ENCODE measurements around the gene OSCP1. TPM values are rescaled to one million over a fixed set of nuclear protein-coding genes. Genes with fewer than 3 reads are reported as not detected.

OSCP1 gene
- total RNA-seq, 1 experiment from 2014 or later, result 3.2 TPM

DNA sequence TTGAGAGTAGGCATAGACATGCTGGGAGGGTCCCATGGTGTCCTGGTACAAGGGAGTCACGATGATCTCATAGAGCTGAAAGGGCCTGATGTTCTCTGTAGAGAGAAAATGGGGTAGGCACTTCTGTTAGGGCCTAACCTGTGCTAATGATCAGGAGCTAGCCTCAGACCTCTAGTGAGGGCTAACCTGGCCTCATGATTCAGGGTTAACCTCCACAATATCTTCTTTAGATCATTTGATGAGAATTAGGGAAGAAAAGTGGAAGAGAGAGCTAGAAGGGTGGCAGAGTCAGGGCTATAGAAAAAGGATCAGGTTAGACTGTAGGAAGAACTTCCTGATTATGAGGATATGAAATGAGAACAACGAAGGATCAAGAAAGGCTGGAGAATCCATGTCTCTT, 18.9 kb upstream of the OSCP1 start:
- Histone ChIP-seq H3K79me2 (ENCODE audit: insufficient read depth, low read length) (no peaks in the 10 kb centered on the region), H3K9me3 (ENCODE audit: control insufficient read depth, low read depth, low read length) (no peaks in the 10 kb centered on the region), H2BK20ac (ENCODE audit: low read depth, low read length, poor library complexity, severe bottlenecking) (no peak overlapping the region), H3K23ac (ENCODE audit: insufficient read length, low read depth, low read length) (no peak overlapping the region), H3K27me3 (ENCODE audit: insufficient read depth, low read length) (peaks cover 29% of the 10 kb centered on the region; the same call in 1 of the 2 replicates), H2BK5ac (ENCODE audit: insufficient read length, low read length) (no peak overlapping the region), H3T11ph (ENCODE audit: low read length) (no peak overlapping the region), H3K4me2 (ENCODE audit: insufficient read depth, insufficient read length, low read length) (no peak overlapping the region), H4K91ac (ENCODE audit: insufficient read length, low read depth, low read length) (no peak overlapping the region), H3K9ac (ENCODE audit: extremely low read depth, insufficient read length, low read length) (no peak overlapping the region), H3K23me2 (ENCODE audit: insufficient read length, low read depth, low read length, poor library complexity, severe bottlenecking) (peaks cover 5% of the 10 kb centered on the region), H2BK15ac (ENCODE audit: low read depth, low read length) (no peak overlapping the region), H4K5ac (ENCODE audit: insufficient read length, low read depth, low read length) (no peak overlapping the region), H2AK5ac (ENCODE audit: insufficient read length, low read length) (no peak overlapping the region), H3K27ac (ENCODE audit: insufficient read length, low read depth, low read length) (no peak overlapping the region), H3K14ac (ENCODE audit: insufficient read depth, low read length) (no peak overlapping the region), H3K56ac (ENCODE audit: insufficient read length, low read depth, low read length) (no peak overlapping the region), H2BK120ac (ENCODE audit: low read depth, low read length, poor library complexity, severe bottlenecking) (no peak overlapping the region), H3K79me1 (ENCODE audit: insufficient read depth, low read depth, low read length, poor library complexity, severe bottlenecking) (no peaks in the 10 kb centered on the region), H2BK12ac (ENCODE audit: insufficient read length, low read depth, low read length) (no peak overlapping the region), H3K18ac (ENCODE audit: insufficient read length, low read depth, low read length) (no peak overlapping the region), H3K4ac (ENCODE audit: low read depth, low read length) (no peak overlapping the region), H4K8ac (replicated peaks; ENCODE audit: insufficient read length, low read depth, low read length) (no peak overlapping the region), H2AFZ (ENCODE audit: low read length) (no peak overlapping the region), H4K20me1 (ENCODE audit: control insufficient read depth, insufficient read depth, insufficient read length) (peaks cover 4% of the 10 kb centered on the region), H3K4me1 (ENCODE audit: insufficient read depth, low read length) (no peaks in the 10 kb centered on the region)
- no peak overlapping the region for H3K4me3 Mint-ChIP-seq
- TF ChIP-seq, protein P1, sequence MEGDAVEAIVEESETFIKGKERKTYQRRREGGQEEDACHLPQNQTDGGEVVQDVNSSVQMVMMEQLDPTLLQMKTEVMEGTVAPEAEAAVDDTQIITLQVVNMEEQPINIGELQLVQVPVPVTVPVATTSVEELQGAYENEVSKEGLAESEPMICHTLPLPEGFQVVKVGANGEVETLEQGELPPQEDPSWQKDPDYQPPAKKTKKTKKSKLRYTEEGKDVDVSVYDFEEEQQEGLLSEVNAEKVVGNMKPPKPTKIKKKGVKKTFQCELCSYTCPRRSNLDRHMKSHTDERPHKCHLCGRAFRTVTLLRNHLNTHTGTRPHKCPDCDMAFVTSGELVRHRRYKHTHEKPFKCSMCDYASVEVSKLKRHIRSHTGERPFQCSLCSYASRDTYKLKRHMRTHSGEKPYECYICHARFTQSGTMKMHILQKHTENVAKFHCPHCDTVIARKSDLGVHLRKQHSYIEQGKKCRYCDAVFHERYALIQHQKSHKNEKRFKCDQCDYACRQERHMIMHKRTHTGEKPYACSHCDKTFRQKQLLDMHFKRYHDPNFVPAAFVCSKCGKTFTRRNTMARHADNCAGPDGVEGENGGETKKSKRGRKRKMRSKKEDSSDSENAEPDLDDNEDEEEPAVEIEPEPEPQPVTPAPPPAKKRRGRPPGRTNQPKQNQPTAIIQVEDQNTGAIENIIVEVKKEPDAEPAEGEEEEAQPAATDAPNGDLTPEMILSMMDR (conservative IDR thresholded peaks at IDR 0.05), result no peak
- H3K27ac Mint-ChIP-seq, result no peak overlapping the region
- H3K36me3 Mint-ChIP-seq (ENCODE audit: insufficient read depth in 1 of 3, low read depth in 3 of 3), result no peaks in the 10 kb centered on the region
- H3K27me3 Mint-ChIP-seq (ENCODE audit: low read depth), result peaks cover 70% of the 10 kb centered on the region
- no peak for DNase-seq
- no peaks in the 10 kb centered on the region for H3K9me3 Mint-ChIP-seq
- WGBS (ENCODE audit: extremely low coverage, insufficient read length, low lambda C conversion rate), result no CpG with 5 or more reads among the region's 2 CpGs
- peaks cover 12 to 23% of the 10 kb centered on the region in 2 experiments for H3K4me1 Mint-ChIP-seq
